Measurements from ENCODE around the gene CIB4.

- no peak for TF ChIP-seq POLR2A (IDR thresholded peaks at IDR 0.05)
- TF ChIP-seq CTCF (IDR thresholded peaks at IDR 0.05) = no peak
These were observed 55.2 kb downstream of the CIB4 start for GRCh38 chr2:26585966-26586365.
